NCI-H1436 (cell line): ENCODE measurements around the gene POMT2.
A peak's percentile ranks its signal among the peaks of the same experiment; 100 is the strongest.
"Not testable (repeated sequence)": the region's sequence is repeated elsewhere in the genome, so short reads cannot be mapped to it uniquely, and the experiment has no call there.

Experiments
- DNase-seq: peaks from one replicate; lab custom pipeline; 2025; lab: John Stamatoyannopoulos, UW

POMT2 gene

GRCh38 chr14:77320238-77320935 is at the start of gene POMT2:
Gene POMT2, minus strand, starts transcription at chr14:77320883. Its CDS starts 202 bp downstream, at chr14:77320681.
- DNase-seq, result peak; percentile 91

- DNase-seq, result no peak
Measured at GRCh38 chr14:77369285-77369684, 48.6 kb upstream of the POMT2 start.

GRCh38 chr14:77364146-77364545 is 43.5 kb upstream of the POMT2 start:
- no peak for DNase-seq

GRCh38 chr14:77359626-77360025 is 38.9 kb upstream of the POMT2 start:
- DNase-seq, result no peak

GRCh38 chr14:77356899-77357298 is 36.2 kb upstream of the POMT2 start:
- DNase-seq, result no peak

GRCh38 chr14:77355811-77356210 is 35.1 kb upstream of the POMT2 start:
- no peak for DNase-seq

GRCh38 chr14:77353469-77354141 is 32.9 kb upstream of the POMT2 start:
- DNase-seq, result no peak

GRCh38 chr14:77347751-77348150 is 27.1 kb upstream of the POMT2 start:
- no peak for DNase-seq

GRCh38 chr14:77346495-77346894 is 25.8 kb upstream of the POMT2 start:
- no peak for DNase-seq

GRCh38 chr14:77344377-77344996 is 23.8 kb upstream of the POMT2 start:
- DNase-seq, result no peak

- no peak for DNase-seq
Measured at GRCh38 chr14:77343662-77344061, 23.0 kb upstream of the POMT2 start.

- DNase-seq, result no peak
Measured at GRCh38 chr14:77342726-77343397, 22.2 kb upstream of the POMT2 start.

- no peak for DNase-seq
Measured at GRCh38 chr14:77340389-77340788, 19.7 kb upstream of the POMT2 start.

- DNase-seq, result no peak
Measured at GRCh38 chr14:77339407-77339806, 18.7 kb upstream of the POMT2 start.

GRCh38 chr14:77338302-77338701 is 17.6 kb upstream of the POMT2 start:
- DNase-seq, result no peak

GRCh38 chr14:77337880-77338279 is 17.2 kb upstream of the POMT2 start:
- DNase-seq, result no peak

GRCh38 chr14:77337255-77337654 is 16.6 kb upstream of the POMT2 start:
- DNase-seq, result not testable (repeated sequence)

- DNase-seq, result no peak
Measured at GRCh38 chr14:77335576-77335975, 14.9 kb upstream of the POMT2 start.

GRCh38 chr14:77329872-77330271 is 9.2 kb upstream of the POMT2 start:
- no peak for DNase-seq

GRCh38 chr14:77327111-77327510 is 6.4 kb upstream of the POMT2 start:
- no peak for DNase-seq

- no peak for DNase-seq
Measured at GRCh38 chr14:77325746-77326094, 5.0 kb upstream of the POMT2 start.

- DNase-seq, result no peak
Measured at GRCh38 chr14:77324816-77325745, 4.4 kb upstream of the POMT2 start.
